ENCODE data around the gene FOXN3.
A peak's percentile ranks its signal among the peaks of the same experiment; 100 is the strongest.

Gene FOXN3

GRCh38 chr14:89432226-89432625, 15.2 kb upstream of the FOXN3 start:
- DNase-seq (ENCODE audit: low read depth in 3 of 3, low spot score in 1 of 3), result no peak

DNA sequence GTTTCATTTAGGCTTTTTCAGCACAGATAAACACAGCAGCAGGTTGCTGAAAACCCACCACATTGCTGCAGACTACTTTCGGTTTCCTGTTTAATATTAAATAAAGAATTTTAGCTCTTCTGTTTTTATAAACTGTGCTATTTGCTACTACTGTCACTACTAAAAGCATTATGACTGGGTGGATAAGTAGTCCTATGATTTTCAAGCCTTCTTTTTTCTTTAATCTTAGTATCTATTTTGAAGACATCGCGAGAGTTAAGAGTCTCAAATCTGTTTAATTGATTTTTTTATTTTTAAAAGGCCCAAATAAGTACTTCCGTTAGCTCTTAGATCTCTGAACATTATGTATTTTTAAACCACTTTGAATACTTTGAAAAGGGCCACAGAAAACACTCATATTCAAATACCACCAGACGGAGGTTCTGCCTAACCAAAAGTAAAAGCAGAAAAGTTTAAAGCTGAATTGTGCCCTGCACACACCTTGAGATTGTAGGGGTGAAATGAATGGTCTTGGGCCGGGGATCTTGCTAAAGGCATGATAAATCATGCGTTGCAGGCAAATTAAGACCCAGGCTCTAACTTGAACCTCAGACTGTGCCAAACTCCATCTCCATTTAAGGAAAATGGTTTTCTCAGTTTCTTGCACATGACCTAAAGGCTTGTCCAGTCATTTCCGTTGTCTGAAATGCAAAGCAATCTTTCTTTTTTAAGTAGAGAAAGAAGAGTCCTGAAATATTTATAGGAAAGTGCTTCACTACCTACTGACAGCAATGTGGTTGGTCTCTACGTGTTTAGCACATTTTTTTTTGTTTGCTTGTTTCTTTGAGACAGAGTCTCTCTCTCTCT, 13.6 kb upstream of the FOXN3 start:
- DNase-seq (ENCODE audit: low read depth in 3 of 3, low spot score in 1 of 3), result no peak

GRCh38 chr14:89429199-89430181, 12.5 kb upstream of the FOXN3 start:
- DNase-seq (ENCODE audit: low read depth in 3 of 3, low spot score in 1 of 3), result no peak

- DNase-seq (ENCODE audit: low read depth in 3 of 3, low spot score in 1 of 3), result no peak
Observed at GRCh38 chr14:89428546-89429198, 11.6 kb upstream of the FOXN3 start.

- DNase-seq (ENCODE audit: low read depth in 3 of 3, low spot score in 1 of 3), result no peak
Observed at GRCh38 chr14:89428173-89428523, 11.1 kb upstream of the FOXN3 start.

GRCh38 chr14:89427426-89428172, 10.6 kb upstream of the FOXN3 start:
- DNase-seq (ENCODE audit: low read depth in 3 of 3, low spot score in 1 of 3), result no peak

GRCh38 chr14:89425931-89426330, 8.9 kb upstream of the FOXN3 start:
- no peak for DNase-seq (ENCODE audit: low read depth in 3 of 3, low spot score in 1 of 3)

DNA sequence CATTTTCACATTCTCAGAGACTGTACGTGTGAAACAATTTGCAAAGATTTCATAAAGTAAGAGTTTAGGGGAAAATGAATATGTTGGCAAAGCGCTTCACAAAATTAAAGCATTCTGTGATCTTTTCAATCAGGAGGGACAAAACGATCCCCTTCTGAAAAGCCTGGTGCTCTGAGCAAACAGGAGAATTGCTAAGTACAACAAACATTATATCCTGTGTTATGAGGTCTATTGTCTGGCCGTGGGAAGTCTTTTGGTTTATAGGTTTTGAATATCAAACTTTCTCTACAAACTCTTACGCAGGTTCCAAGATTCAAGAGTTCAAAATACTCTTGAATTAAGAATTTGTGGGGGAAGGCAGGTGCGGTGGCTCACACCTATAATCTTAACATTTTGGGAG, 7.2 kb upstream of the FOXN3 start:
- DNase-seq (ENCODE audit: low read depth in 3 of 3, low spot score in 1 of 3), result no peak

DNA sequence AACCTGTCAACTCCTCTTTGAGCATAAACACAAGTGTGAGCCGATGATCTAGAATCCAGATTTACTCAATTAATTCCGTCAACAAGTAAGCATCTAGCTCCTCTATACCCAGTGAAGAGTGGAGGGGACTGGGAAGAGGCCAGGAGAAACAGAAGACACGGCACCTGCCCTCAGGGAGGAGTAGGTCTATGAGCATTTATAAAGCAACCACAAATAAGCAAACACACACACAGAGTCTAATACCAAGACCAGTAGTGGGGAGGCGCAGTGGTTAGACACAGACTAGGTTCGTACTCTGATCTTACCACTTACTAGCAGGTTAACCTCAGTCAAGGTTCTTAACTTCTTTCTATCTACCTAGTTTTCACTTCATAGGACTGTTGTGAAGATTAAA, 5.9 kb upstream of the FOXN3 start:
- DNase-seq (ENCODE audit: low read depth in 3 of 3, low spot score in 1 of 3), result no peak

DNA sequence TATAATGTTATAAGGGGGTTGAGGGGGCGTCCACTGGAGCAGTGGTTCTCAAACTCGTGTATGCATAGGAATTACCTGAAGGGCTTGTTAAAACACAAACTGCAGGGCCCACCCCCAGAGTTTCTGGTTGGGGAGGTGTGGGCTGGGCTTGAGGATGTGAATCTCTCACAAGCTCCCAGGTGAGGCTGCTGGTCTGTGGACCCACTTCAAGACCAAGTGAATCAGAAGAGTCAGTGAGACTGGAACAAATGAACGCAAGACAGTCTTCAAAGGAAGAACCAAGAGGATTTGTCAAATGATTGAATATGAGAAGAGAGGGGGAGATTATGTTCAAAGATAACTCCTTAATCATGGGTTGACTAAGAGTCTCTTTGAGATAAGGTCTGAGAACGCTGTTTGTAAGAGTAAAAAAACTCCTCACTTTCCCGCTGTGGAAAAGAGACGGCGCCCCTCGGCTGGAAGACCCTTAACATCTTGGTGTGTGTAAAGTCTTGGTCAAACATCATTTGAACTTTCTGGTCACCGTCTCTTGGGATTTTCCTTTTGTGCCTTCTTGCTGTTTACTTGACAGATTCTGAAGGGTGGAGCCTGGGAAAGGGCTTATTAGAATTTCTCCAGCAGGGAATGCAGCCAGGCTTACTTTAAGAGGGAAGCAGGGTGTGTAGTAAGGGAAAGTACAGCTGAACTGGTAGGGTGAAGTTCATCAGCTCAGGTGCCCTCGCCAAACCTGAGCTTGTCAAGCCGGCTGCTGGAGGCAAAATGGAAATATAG, 5.3 kb upstream of the FOXN3 start:
- DNase-seq (ENCODE audit: low read depth in 3 of 3, low spot score in 1 of 3), result peak in 1 of 3 donors; percentile 41

- DNase-seq (ENCODE audit: low read depth in 3 of 3, low spot score in 1 of 3), result no peak
Observed at GRCh38 chr14:89420502-89420901, 3.5 kb upstream of the FOXN3 start.

DNA sequence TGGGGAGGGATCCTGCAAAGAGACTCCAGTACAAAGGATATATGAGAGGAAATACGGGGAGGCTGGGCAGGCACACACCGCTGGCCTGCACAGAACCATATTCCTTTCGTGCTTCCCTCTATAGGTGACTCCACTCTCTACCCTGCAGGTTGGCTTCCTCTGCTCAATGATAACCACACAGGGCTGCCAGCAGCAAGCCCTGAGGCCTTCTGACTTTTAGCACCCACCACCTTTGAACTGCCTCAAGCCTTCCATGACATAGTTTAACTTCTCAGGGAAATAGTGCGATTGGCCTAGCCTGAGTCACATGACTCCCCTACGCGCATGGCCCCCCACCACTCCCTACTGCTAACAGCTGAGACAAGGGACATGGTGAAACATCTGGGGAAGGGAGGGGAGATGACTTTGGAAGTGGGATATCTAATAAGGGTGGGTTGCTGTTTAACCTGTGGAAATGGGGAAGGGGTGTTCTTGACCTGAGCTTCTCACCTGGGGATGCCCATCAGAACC, 3.0 kb upstream of the FOXN3 start:
- DNase-seq (ENCODE audit: low read depth in 3 of 3, low spot score in 1 of 3), result no peak

DNA sequence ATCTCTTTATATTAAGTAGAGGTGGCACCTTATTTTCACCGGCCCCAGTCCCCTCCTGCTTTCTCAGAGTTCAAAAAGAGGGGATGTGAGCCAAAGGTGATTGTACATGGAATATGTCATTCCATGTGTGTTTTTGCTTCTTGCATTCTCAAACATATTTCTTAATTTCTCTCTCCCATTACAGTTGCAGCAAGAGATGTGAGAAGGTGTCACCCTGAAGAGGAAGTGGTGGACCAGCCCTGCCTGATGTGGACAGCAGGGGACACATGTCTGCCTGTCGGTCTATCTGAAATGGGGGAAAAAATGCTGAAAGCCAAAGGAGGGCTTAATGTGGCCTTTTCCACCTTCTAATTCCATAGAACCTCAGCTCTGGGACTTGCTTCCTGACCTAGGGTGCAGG, 1.9 kb upstream of the FOXN3 start:
- no peak for DNase-seq (ENCODE audit: low read depth in 3 of 3, low spot score in 1 of 3)

- DNase-seq (ENCODE audit: low read depth in 3 of 3, low spot score in 1 of 3), result no peak
Observed at GRCh38 chr14:89418452-89418851, 1.4 kb upstream of the FOXN3 start.

- DNase-seq (ENCODE audit: low read depth in 3 of 3, low spot score in 1 of 3), result peak; percentile 34 to 40 (median 37)
Observed at GRCh38 chr14:89417465-89418225, 612 bp upstream of the FOXN3 start.

GRCh38 chr14:89416002-89416995, 734 bp downstream of the FOXN3 start:
- DNase-seq (ENCODE audit: low read depth in 3 of 3, low spot score in 1 of 3), result peak; percentile 96 to 100 (median 98)

GRCh38 chr14:89415159-89415558, 1.9 kb downstream of the FOXN3 start:
- DNase-seq (ENCODE audit: low read depth in 3 of 3, low spot score in 1 of 3), result no peak

DNA sequence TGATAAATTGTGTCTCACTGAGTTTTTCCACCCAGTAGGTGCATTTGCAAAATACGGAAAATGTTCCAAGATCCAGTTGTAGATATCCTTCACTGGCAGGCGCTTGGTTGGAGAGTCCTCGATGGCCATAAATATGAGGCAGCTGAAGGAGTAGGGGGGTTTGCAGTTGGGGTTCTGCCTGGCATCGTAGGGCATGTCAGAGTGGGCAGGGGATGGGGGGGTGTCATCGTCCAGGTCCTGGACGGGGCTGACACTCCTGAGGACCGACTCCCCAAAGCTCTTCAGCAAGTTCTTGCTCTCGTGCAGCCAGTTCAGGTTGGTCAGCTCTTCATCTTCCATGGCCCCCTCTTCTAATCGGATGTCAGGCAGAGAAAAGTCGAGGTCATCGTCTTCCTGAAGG, 5.1 kb downstream of the FOXN3 start:
- DNase-seq (ENCODE audit: low read depth in 3 of 3, low spot score in 1 of 3), result no peak

Measured in stimulated activated CD4-positive, alpha-beta T cell treated with anti-CD3 and anti-CD28 coated beads, TNF-alpha, amount 100 ng/mL, for 1 hour (primary cell).